Hepatocyte (in vitro differentiated cells): ENCODE measurements around the gene AAK1.

Experiments used
- EZH2 ChIP-seq: fragments of 200-600 bp; sonication (generic); IDR thresholded peaks from 2 replicates; pipeline ENCODE4 v1.6.1; 2016; ENCODE audit warnings: antibody characterized with exemption, mild to moderate bottlenecking, borderline replicate concordance
- EZH2phosphoT487 ChIP-seq: fragments of 200-600 bp; sonication (generic); IDR thresholded peaks from one replicate; pipeline ENCODE4 v1.6.1; 2018; ENCODE audit warnings: antibody characterized with exemption, mild to moderate bottlenecking, low read depth, moderate library complexity; ENCODE audit not compliant: unreplicated experiment, severe bottlenecking
- TF ChIP-seq, protein P1 (sequence below): fragments of 200-600 bp; sonication (generic); IDR thresholded peaks from 2 replicates; pipeline ENCODE4 v1.5.1; 2016; ENCODE audit warnings: antibody characterized with exemption, mild to moderate bottlenecking; ENCODE audit not compliant: poor library complexity

DNA sequence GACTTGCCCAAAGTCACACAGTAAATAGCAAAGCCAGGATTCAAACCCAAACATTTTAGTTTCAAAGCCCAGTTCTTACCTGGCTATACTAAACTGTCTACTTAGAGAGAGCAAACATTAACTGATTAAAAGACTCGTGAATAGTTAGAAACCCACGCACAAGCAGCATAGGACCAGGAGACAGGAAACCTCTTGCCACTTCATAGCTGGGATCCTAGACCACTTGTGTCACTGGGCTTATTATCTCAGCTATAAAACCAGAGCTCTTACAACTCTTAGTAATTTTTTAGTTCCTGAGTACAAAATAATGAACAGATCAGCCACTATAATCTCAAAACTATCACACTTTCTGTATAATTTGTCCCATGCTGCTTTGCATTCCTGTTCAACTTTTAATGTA lies 2.4 kb upstream of the AAK1 start:
- TF ChIP-seq EZH2 (no peak), EZH2phosphoT487 (no peak)
- TF ChIP-seq, protein P1, sequence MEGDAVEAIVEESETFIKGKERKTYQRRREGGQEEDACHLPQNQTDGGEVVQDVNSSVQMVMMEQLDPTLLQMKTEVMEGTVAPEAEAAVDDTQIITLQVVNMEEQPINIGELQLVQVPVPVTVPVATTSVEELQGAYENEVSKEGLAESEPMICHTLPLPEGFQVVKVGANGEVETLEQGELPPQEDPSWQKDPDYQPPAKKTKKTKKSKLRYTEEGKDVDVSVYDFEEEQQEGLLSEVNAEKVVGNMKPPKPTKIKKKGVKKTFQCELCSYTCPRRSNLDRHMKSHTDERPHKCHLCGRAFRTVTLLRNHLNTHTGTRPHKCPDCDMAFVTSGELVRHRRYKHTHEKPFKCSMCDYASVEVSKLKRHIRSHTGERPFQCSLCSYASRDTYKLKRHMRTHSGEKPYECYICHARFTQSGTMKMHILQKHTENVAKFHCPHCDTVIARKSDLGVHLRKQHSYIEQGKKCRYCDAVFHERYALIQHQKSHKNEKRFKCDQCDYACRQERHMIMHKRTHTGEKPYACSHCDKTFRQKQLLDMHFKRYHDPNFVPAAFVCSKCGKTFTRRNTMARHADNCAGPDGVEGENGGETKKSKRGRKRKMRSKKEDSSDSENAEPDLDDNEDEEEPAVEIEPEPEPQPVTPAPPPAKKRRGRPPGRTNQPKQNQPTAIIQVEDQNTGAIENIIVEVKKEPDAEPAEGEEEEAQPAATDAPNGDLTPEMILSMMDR: no peak
